Coronary artery (tissue), 2 donors: Measurements from ENCODE around the gene BMPER.

ENCODE experiments used
- DNase-seq: peaks from one replicate; pipeline ENCODE4 v3.0.0-alpha.2; 2017; ENCODE audit warnings: low spot score
- H3K27ac ChIP-seq, 2 donors: fragments of 200-600 bp; sonication (generic); one replicate each; pipeline ENCODE4 v1.5.1; 2016 to 2019
- H3K4me3 ChIP-seq: fragments of 200-600 bp; sonication (generic); 2 replicates; pipeline ENCODE4 v1.5.1; 2016; ENCODE audit warnings: mild to moderate bottlenecking, moderate library complexity
- TF ChIP-seq, protein P1 (sequence below): fragments of 200-600 bp; sonication (generic); IDR thresholded peaks from one replicate; pipeline ENCODE4 v1.5.1; 2019; ENCODE audit warnings: antibody characterized with exemption

BMPER gene

GRCh38 chr7:33882040-33882837 is 23.1 kb upstream of the BMPER start:
- TF ChIP-seq, protein P1, sequence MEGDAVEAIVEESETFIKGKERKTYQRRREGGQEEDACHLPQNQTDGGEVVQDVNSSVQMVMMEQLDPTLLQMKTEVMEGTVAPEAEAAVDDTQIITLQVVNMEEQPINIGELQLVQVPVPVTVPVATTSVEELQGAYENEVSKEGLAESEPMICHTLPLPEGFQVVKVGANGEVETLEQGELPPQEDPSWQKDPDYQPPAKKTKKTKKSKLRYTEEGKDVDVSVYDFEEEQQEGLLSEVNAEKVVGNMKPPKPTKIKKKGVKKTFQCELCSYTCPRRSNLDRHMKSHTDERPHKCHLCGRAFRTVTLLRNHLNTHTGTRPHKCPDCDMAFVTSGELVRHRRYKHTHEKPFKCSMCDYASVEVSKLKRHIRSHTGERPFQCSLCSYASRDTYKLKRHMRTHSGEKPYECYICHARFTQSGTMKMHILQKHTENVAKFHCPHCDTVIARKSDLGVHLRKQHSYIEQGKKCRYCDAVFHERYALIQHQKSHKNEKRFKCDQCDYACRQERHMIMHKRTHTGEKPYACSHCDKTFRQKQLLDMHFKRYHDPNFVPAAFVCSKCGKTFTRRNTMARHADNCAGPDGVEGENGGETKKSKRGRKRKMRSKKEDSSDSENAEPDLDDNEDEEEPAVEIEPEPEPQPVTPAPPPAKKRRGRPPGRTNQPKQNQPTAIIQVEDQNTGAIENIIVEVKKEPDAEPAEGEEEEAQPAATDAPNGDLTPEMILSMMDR = no peak
- H3K4me3 ChIP-seq = peak overlapping the region; percentile 8
- H3K27ac ChIP-seq = peak overlapping the region in 1 of 2 donors; percentile 59
- no peak for DNase-seq

DNA sequence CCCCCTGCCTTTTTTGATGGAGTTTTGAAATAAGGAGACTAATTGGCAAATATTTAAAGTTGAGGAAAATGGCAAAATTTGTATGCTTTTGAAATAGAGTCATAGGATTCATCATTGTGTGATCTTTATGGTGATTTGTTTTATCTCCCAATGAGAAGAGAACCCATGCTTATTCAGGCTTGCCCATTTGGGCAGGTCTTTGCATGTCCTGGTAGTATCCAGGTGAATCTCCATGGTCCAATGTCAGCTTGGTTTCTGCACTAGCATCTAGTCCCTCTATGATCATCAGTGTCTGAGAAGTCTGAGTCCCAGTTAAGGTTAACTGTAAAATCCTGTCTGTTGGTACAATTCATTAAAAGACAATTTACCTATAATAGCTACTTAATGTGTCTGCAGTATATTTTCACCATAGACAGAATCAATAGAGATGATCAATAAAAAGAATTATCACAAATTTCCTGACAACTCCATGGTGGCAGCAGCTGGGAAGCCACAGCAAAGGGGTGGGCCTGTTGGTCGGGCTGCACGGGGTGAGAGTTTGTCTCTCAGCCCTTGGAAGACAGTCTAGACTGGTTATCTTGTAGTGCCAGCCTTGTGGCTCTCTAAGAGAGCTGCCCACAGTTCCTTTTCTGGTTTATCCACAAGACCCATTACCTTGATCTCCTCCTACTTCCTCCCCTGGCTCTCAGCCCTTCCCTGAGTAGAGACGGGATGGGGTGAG is 22.2 kb upstream of the BMPER start:
- TF ChIP-seq, protein P1 = no peak
- Histone ChIP-seq H3K4me3 (no peak overlapping the region), H3K27ac (no peak overlapping the region)
- no peak for DNase-seq

DNA sequence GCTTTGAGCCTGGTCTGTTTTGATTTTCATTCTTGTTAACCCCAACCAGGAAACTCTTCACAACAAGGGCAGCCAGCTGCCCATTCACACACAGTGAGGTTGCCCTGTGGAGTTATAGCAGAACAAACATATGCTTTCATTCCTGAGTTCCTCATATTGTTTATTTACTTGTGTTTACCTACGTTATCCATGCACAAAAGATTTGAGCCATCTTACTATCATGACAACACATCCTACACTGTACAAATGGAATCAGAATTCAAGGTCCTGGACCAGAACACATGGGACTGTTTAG is 21.7 kb upstream of the BMPER start:
- Histone ChIP-seq H3K27ac (no peak overlapping the region), H3K4me3 (no peak overlapping the region)
- TF ChIP-seq, protein P1 = no peak
- no peak for DNase-seq

GRCh38 chr7:33885290-33886148 is 19.8 kb upstream of the BMPER start:
- TF ChIP-seq, protein P1 = no peak
- no peak for DNase-seq
- no peak overlapping the region for H3K4me3 ChIP-seq
- no peak overlapping the region for H3K27ac ChIP-seq

- Histone ChIP-seq H3K27ac (no peak overlapping the region), H3K4me3 (no peak overlapping the region)
- no peak for DNase-seq
- TF ChIP-seq, protein P1 = no peak
These were observed 19.2 kb upstream of the BMPER start for GRCh38 chr7:33886149-33886623.

GRCh38 chr7:33887266-33887975 is 17.9 kb upstream of the BMPER start:
- Histone ChIP-seq H3K4me3 (no peak overlapping the region), H3K27ac (no peak overlapping the region)
- DNase-seq = no peak
- TF ChIP-seq, protein P1 = no peak
